Measurements from ENCODE around the gene PHACTR3.

The PHACTR3 gene

GRCh38 chr20:59789686-59790085 is 185.3 kb downstream of the PHACTR3 start:
- DNase-seq (ENCODE audit: low read depth, low spot score): no peak
- ChIA-PET POLR2A (no interaction called here), CTCF (no interaction called here)
- H3K4me3 ChIP-seq (ENCODE audit: low read depth, low read length): no peak overlapping the region
- TF ChIP-seq, protein P1, sequence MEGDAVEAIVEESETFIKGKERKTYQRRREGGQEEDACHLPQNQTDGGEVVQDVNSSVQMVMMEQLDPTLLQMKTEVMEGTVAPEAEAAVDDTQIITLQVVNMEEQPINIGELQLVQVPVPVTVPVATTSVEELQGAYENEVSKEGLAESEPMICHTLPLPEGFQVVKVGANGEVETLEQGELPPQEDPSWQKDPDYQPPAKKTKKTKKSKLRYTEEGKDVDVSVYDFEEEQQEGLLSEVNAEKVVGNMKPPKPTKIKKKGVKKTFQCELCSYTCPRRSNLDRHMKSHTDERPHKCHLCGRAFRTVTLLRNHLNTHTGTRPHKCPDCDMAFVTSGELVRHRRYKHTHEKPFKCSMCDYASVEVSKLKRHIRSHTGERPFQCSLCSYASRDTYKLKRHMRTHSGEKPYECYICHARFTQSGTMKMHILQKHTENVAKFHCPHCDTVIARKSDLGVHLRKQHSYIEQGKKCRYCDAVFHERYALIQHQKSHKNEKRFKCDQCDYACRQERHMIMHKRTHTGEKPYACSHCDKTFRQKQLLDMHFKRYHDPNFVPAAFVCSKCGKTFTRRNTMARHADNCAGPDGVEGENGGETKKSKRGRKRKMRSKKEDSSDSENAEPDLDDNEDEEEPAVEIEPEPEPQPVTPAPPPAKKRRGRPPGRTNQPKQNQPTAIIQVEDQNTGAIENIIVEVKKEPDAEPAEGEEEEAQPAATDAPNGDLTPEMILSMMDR (IDR thresholded peaks at IDR 0.05; ENCODE audit: insufficient read depth, low read length, missing control alignments): no peak

DNA sequence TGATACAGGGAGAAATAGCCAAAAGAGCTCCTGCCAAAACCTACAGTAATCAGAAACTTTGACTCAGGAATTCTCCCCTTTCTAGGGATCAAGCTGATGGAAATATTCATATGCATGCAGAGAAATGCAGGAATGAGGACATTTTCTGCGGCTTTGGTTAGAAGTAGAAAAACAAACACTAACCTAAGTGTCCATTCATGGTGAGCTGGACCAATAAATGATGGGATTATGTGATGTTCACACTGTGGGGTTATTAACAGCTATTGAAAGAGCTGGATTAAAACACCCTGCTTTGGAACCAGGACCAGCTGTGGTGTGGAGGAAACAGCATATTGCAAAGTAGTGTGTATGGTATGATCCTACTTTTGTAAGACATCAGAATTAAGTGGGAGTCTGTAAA is 186.0 kb downstream of the PHACTR3 start:
- ChIA-PET POLR2A (no interaction called here), CTCF (interaction anchor here (1.9 kb wide), 1 partner anchor 8 kb away, joined by 11 read pairs; no protein-coding TSS in a partner anchor)
- TF ChIP-seq, protein P1 (IDR thresholded peaks at IDR 0.05; ENCODE audit: insufficient read depth, low read length, missing control alignments): no peak
- H3K4me3 ChIP-seq (ENCODE audit: low read depth, low read length): no peak overlapping the region
- no peak for DNase-seq (ENCODE audit: low read depth, low spot score)

GRCh38 chr20:59792300-59792699 is 188.0 kb downstream of the PHACTR3 start:
- POLR2A ChIA-PET: no interaction called here
- CTCF ChIA-PET: interaction anchor here (1.1 to 1.9 kb wide), 3 partner anchors 10 to 221 kb away, joined by 4 to 11 read pairs (median 5); no protein-coding TSS in a partner anchor
- TF ChIP-seq, protein P1 (IDR thresholded peaks at IDR 0.05; ENCODE audit: insufficient read depth, low read length, missing control alignments): no peak
- H3K4me3 ChIP-seq (ENCODE audit: low read depth, low read length): no peak overlapping the region
- no peak for DNase-seq (ENCODE audit: low read depth, low spot score)

DNA sequence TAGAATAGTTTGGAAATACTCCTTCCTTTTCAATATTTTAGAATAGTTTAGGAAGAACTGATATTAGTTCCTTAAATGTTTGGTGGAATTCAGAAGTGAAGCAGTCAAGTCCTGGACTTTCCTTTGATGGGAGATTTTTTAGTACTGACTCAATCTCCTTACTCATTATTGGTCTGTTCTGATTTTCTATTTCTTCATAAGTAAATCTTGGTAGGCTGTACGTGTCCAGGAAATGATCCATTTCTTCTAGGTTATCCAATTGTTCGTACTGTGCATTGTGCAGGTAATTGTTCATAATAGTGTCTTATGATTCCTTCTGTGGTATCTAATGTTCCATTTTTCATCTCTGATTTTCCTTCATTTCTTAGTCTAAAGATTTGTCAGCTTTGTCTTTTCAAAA is 190.2 kb downstream of the PHACTR3 start:
- DNase-seq (ENCODE audit: low read depth, low spot score): no peak
- ChIA-PET POLR2A (no interaction called here), CTCF (interaction anchor here (1.6 kb wide), 1 partner anchor 57 kb away, joined by 3 read pairs; no protein-coding TSS in a partner anchor)
- TF ChIP-seq, protein P1 (IDR thresholded peaks at IDR 0.05; ENCODE audit: insufficient read depth, low read length, missing control alignments): no peak
- H3K4me3 ChIP-seq (ENCODE audit: low read depth, low read length): no peak overlapping the region

GRCh38 chr20:59800309-59800708 is 196.0 kb downstream of the PHACTR3 start:
- TF ChIP-seq, protein P1 (IDR thresholded peaks at IDR 0.05; ENCODE audit: insufficient read depth, low read length, missing control alignments): no peak
- H3K4me3 ChIP-seq (ENCODE audit: low read depth, low read length): no peak overlapping the region
- DNase-seq (ENCODE audit: low read depth, low spot score): no peak
- POLR2A ChIA-PET: no interaction called here
- CTCF ChIA-PET: interaction anchor here (1.8 kb wide), 1 partner anchor 17 kb away, joined by 6 read pairs; no protein-coding TSS in a partner anchor

GRCh38 chr20:59802018-59802417 is 197.7 kb downstream of the PHACTR3 start:
- ChIA-PET CTCF (interaction anchor here (1.2 kb wide), 1 partner anchor 48 kb away, joined by 3 read pairs; no protein-coding TSS in a partner anchor), POLR2A (no interaction called here)
- TF ChIP-seq, protein P1 (IDR thresholded peaks at IDR 0.05; ENCODE audit: insufficient read depth, low read length, missing control alignments): no peak
- DNase-seq (ENCODE audit: low read depth, low spot score): no peak
- H3K4me3 ChIP-seq (ENCODE audit: low read depth, low read length): no peak overlapping the region
